ENCODE results near the gene TMEM141. TPM values are rescaled to one million over a fixed set of nuclear protein-coding genes. Genes with fewer than 3 reads are reported as not detected.
"Not testable (repeated sequence)": the region's sequence is repeated elsewhere in the genome, so short reads cannot be mapped to it uniquely, and the experiment has no call there.

TMEM141 gene
- total RNA-seq, 2 donors from 2014 or later: 81.1 to 85.7 TPM

GRCh38 chr9:136825295-136826187 lies 34.4 kb downstream of the TMEM141 start:
- DNase-seq: no peak
- ATAC-seq: no peak
- intact Hi-C loops (cut with DNase I): no loop called here

- intact Hi-C loops (cut with DNase I): no loop called here
- no peak for ATAC-seq
- no peak for DNase-seq
These were observed 35.0 kb downstream of the TMEM141 start for GRCh38 chr9:136826188-136826541.

GRCh38 chr9:136826703-136827582 lies 35.8 kb downstream of the TMEM141 start:
- DNase-seq: no peak
- no peak for ATAC-seq
- intact Hi-C loops (cut with DNase I): no loop called here

- ATAC-seq: no peak
- intact Hi-C loops (cut with DNase I): no loop called here
- no peak for DNase-seq
These were observed 36.8 kb downstream of the TMEM141 start for GRCh38 chr9:136827794-136828473.

- ATAC-seq (no peak), DNase-seq (no peak)
- intact Hi-C loops (cut with DNase I): no loop called here
These were observed 37.5 kb downstream of the TMEM141 start for GRCh38 chr9:136828474-136829140.

- no peak for DNase-seq
- no peak for ATAC-seq
These were observed 38.3 kb downstream of the TMEM141 start for GRCh38 chr9:136829412-136829811.

GRCh38 chr9:136829981-136830885 lies 39.1 kb downstream of the TMEM141 start:
- DNase-seq: peak; percentile 11
- intact Hi-C loops (cut with DNase I): no loop called here
- ATAC-seq: no peak

More at GRCh38 chr9:136829412-136829811, 38.3 kb downstream of the TMEM141 start:
- intact Hi-C loops (cut with DNase I): no loop called here

- peak; percentile 12 for DNase-seq
- intact Hi-C loops (cut with DNase I): no loop called here
These were observed 40.0 kb downstream of the TMEM141 start for GRCh38 chr9:136831002-136831719.

GRCh38 chr9:136831720-136832104 lies 40.6 kb downstream of the TMEM141 start:
- DNase-seq: peak; percentile 21
- intact Hi-C loops (cut with DNase I): no loop called here
- no peak for ATAC-seq

More at GRCh38 chr9:136831002-136831719, 40.0 kb downstream of the TMEM141 start:
- no peak for ATAC-seq

GRCh38 chr9:136832581-136832980 lies 41.4 kb downstream of the TMEM141 start:
- no peak for ATAC-seq
- intact Hi-C loops (cut with DNase I): no loop called here

GRCh38 chr9:136833381-136834048 lies 42.4 kb downstream of the TMEM141 start:
- not testable (repeated sequence) for ATAC-seq
- DNase-seq: peak; percentile 11

More at GRCh38 chr9:136832581-136832980, 41.4 kb downstream of the TMEM141 start:
- DNase-seq: peak; percentile 7

GRCh38 chr9:136835162-136835931 lies 44.2 kb downstream of the TMEM141 start:
- intact Hi-C loops (cut with DNase I): no loop called here

More at GRCh38 chr9:136833381-136834048, 42.4 kb downstream of the TMEM141 start:
- intact Hi-C loops (cut with DNase I): not testable (repeated sequence)

GRCh38 chr9:136835932-136836904 lies 45.1 kb downstream of the TMEM141 start:
- DNase-seq: peak; percentile 17
- intact Hi-C loops (cut with DNase I): no loop called here
- ATAC-seq: no peak

More at GRCh38 chr9:136835162-136835931, 44.2 kb downstream of the TMEM141 start:
- DNase-seq (peak; percentile 10), ATAC-seq (no peak)

- DNase-seq: no peak
These were observed 46.2 kb downstream of the TMEM141 start for GRCh38 chr9:136837146-136837855.

More at GRCh38 chr9:136837146-136837855, 46.2 kb downstream of the TMEM141 start:
- no peak for ATAC-seq
- intact Hi-C loops (cut with DNase I): no loop called here

Data from left cardiac atrium (tissue), 4 donors.